NCI-H146 treated with DMSO at 0.1 percent for 48 hours (cell line): ENCODE measurements around the gene DNAH5.

Source experiments
- DNase-seq: peaks from one replicate; lab custom pipeline; 2025; ENCODE audit not compliant: unreplicated experiment; lab: John Stamatoyannopoulos, UW

DNAH5 gene

GRCh38 chr5:13945271-13945670 lies 783 bp upstream of the DNAH5 start:
- DNase-seq = no peak

- no peak for DNase-seq
Measured at GRCh38 chr5:13943676-13944075, 812 bp downstream of the DNAH5 start.

GRCh38 chr5:13941468-13941867 lies 3.0 kb downstream of the DNAH5 start:
- DNase-seq = no peak

- no peak for DNase-seq
Measured at GRCh38 chr5:13939638-13940037, 4.8 kb downstream of the DNAH5 start.

GRCh38 chr5:13934921-13935320 lies 9.6 kb downstream of the DNAH5 start:
- no peak for DNase-seq

GRCh38 chr5:13934125-13934524 lies 10.4 kb downstream of the DNAH5 start:
- DNase-seq = no peak

- no peak for DNase-seq
Measured at GRCh38 chr5:13932561-13932960, 11.9 kb downstream of the DNAH5 start.

- no peak for DNase-seq
Measured at GRCh38 chr5:13932011-13932410, 12.5 kb downstream of the DNAH5 start.

- no peak for DNase-seq
Measured at GRCh38 chr5:13930541-13931171, 13.8 kb downstream of the DNAH5 start.

- no peak for DNase-seq
Measured at GRCh38 chr5:13926731-13927130, 17.8 kb downstream of the DNAH5 start.

GRCh38 chr5:13921578-13921977 lies 22.9 kb downstream of the DNAH5 start:
- DNase-seq = no peak

- DNase-seq = no peak
Measured at GRCh38 chr5:13919786-13920185, 24.7 kb downstream of the DNAH5 start.

GRCh38 chr5:13919087-13919486 lies 25.4 kb downstream of the DNAH5 start:
- DNase-seq = no peak

- DNase-seq = no peak
Measured at GRCh38 chr5:13917061-13917460, 27.4 kb downstream of the DNAH5 start.

GRCh38 chr5:13913962-13914361 lies 30.5 kb downstream of the DNAH5 start:
- no peak for DNase-seq

- no peak for DNase-seq
Measured at GRCh38 chr5:13910637-13911288, 33.7 kb downstream of the DNAH5 start.

GRCh38 chr5:13910201-13910600 lies 34.3 kb downstream of the DNAH5 start:
- no peak for DNase-seq

- no peak for DNase-seq
Measured at GRCh38 chr5:13909271-13909670, 35.2 kb downstream of the DNAH5 start.

GRCh38 chr5:13898569-13898968 lies 45.9 kb downstream of the DNAH5 start:
- DNase-seq = no peak

GRCh38 chr5:13878357-13878756 lies 66.1 kb downstream of the DNAH5 start:
- DNase-seq = no peak

GRCh38 chr5:13866792-13867191 lies 77.7 kb downstream of the DNAH5 start:
- no peak for DNase-seq

GRCh38 chr5:13865312-13865711 lies 79.2 kb downstream of the DNAH5 start:
- DNase-seq = no peak

GRCh38 chr5:13860146-13860545 lies 84.3 kb downstream of the DNAH5 start:
- no peak for DNase-seq
